OCI-LY3 (cell line): ENCODE measurements around the gene SDK1.

Experiments used
- H2AFZ ChIP-seq: fragments of 200-600, 300-600 bp; shearing (Covaris generic); 2 replicates; pipeline ENCODE4 v1.6.0; 2014; ENCODE audit warnings: antibody characterized with exemption, low read depth, low read length
- H3K27ac ChIP-seq: fragments of 200-600, 300-600 bp; sonication (generic); 2 replicates; pipeline ENCODE4 v1.5.1; 2014; ENCODE audit warnings: mild to moderate bottlenecking, low read length, moderate library complexity, mixed read lengths
- H3K27me3 ChIP-seq: fragments of 200-600, 300-600 bp; sonication (generic); 2 replicates; pipeline ENCODE4 v1.6.1; 2014; ENCODE audit warnings: low read depth, low read length, mixed read lengths
- H3K36me3 ChIP-seq: fragments of 200-600, 300-600 bp; sonication (generic); replicated peaks from 2 replicates; pipeline ENCODE3; 2014; ENCODE audit warnings: low read depth, low read length, mixed read lengths
- H3K4me1 ChIP-seq: fragments of 300-600, 200-600 bp; sonication (generic); 2 replicates; pipeline ENCODE4 v1.6.1; 2014; ENCODE audit warnings: low read length, mixed read lengths
- H3K4me2 ChIP-seq: fragments of 200-600, 300-600 bp; sonication (generic); 2 replicates; pipeline ENCODE4 v1.6.1; 2014; ENCODE audit warnings: low read length, mixed read lengths
- H3K4me3 ChIP-seq: fragments of 300-600, 200-600 bp; sonication (generic); 2 replicates; pipeline ENCODE4 v1.5.1; 2014; ENCODE audit warnings: antibody characterized with exemption, mild to moderate bottlenecking, low read length, moderate library complexity
- H3K79me2 ChIP-seq: fragments of 300-600, 200-600 bp; shearing (Covaris generic); 2 replicates; pipeline ENCODE4 v1.6.1; 2014; ENCODE audit warnings: mild to moderate bottlenecking, low read length, mixed read lengths
- H3K9ac ChIP-seq: fragments of 300-600, 200-600 bp; shearing (Covaris generic); 2 replicates; pipeline ENCODE4 v1.6.0; 2014; ENCODE audit warnings: mild to moderate bottlenecking, low read length, moderate library complexity
- H3K9me3 ChIP-seq: fragments of 200-600, 300-600 bp; shearing (Covaris generic); 2 replicates; pipeline ENCODE4 v1.6.1; 2014; ENCODE audit warnings: low read length, mixed read lengths; ENCODE audit not compliant: insufficient read depth
- H4K20me1 ChIP-seq: fragments of 200-600, 300-600 bp; sonication (generic); 2 replicates; pipeline ENCODE4 v1.6.1; 2016; ENCODE audit warnings: low read length, mixed read lengths; ENCODE audit not compliant: insufficient read depth
- EZH2phosphoT487 ChIP-seq: fragments of 200-600 bp; shearing (Covaris generic); IDR thresholded peaks from 2 replicates; pipeline ENCODE4 v1.6.1; 2018; ENCODE audit warnings: antibody characterized with exemption, mixed run types, low read depth
- TF ChIP-seq, protein P1 (sequence below): fragments of 200-600, 300-600 bp; sonication (generic); IDR thresholded peaks from 2 replicates; pipeline ENCODE4 v1.5.1; 2014; ENCODE audit warnings: antibody characterized with exemption, low read length, low read depth

SDK1 gene

DNA sequence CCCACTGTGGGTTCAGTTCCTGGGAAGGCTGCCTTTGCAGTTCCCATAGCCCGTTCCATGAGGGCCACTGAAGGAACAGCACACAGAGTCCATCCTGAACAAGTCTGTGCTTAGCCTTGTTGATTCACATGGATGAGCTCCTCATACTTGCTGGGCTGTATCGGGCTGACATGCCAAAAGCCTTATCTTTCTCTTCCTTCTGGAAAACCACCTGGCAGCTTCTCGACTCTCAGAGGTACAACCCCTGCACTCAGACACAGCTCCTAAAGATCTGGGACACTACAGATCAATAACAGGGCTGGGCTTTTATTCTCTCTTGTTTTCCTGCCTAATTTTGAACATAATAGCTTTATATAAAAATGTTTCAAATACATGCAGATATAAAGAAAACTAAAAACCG lies 667.2 kb downstream of the SDK1 start:
- H3K36me3 ChIP-seq: no peaks in the 10 kb centered on the region
- H3K27me3 ChIP-seq: no peaks in the 10 kb centered on the region

DNA sequence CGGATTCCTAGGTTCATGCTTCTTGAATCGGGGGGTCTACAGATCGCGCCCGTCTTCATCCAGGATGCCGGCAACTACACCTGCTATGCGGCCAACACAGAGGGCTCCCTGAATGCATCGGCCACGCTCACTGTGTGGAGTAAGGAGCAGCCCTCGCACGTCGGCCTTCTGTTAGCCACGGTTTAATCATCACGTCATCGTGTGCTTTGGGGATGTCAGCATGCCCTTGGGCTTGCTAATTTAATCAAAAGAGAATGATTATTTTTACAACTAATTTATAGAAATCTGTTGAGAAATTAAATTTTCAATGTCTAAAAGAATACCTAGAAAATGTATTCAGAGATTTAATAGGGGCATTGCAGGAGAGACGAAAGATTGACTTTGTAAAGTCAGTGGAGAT lies 668.2 kb downstream of the SDK1 start:
- Histone ChIP-seq H3K4me3 (no peak overlapping the region), H3K4me2 (no peak overlapping the region), H3K9ac (no peak overlapping the region), H3K27me3 (no peaks in the 10 kb centered on the region), H3K79me2 (no peaks in the 10 kb centered on the region), H3K4me1 (no peaks in the 10 kb centered on the region), H2AFZ (no peak overlapping the region), H3K27ac (no peak overlapping the region), H3K9me3 (no peaks in the 10 kb centered on the region), H4K20me1 (no peaks in the 10 kb centered on the region), H3K36me3 (no peaks in the 10 kb centered on the region)
- TF ChIP-seq, protein P1, sequence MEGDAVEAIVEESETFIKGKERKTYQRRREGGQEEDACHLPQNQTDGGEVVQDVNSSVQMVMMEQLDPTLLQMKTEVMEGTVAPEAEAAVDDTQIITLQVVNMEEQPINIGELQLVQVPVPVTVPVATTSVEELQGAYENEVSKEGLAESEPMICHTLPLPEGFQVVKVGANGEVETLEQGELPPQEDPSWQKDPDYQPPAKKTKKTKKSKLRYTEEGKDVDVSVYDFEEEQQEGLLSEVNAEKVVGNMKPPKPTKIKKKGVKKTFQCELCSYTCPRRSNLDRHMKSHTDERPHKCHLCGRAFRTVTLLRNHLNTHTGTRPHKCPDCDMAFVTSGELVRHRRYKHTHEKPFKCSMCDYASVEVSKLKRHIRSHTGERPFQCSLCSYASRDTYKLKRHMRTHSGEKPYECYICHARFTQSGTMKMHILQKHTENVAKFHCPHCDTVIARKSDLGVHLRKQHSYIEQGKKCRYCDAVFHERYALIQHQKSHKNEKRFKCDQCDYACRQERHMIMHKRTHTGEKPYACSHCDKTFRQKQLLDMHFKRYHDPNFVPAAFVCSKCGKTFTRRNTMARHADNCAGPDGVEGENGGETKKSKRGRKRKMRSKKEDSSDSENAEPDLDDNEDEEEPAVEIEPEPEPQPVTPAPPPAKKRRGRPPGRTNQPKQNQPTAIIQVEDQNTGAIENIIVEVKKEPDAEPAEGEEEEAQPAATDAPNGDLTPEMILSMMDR: no peak
- TF ChIP-seq EZH2phosphoT487: no peak

More for the DNA sequence above, 667.2 kb downstream of the SDK1 start:
- H3K79me2 ChIP-seq: no peaks in the 10 kb centered on the region
- H4K20me1 ChIP-seq: no peaks in the 10 kb centered on the region
- TF ChIP-seq, protein P1: no peak
- TF ChIP-seq EZH2phosphoT487: no peak
- H3K9me3 ChIP-seq: no peaks in the 10 kb centered on the region
- H3K4me2 ChIP-seq: no peak overlapping the region
- no peak overlapping the region for H3K4me3 ChIP-seq
- no peak overlapping the region for H3K27ac ChIP-seq
- no peaks in the 10 kb centered on the region for H3K4me1 ChIP-seq
- no peak overlapping the region for H3K9ac ChIP-seq
- H2AFZ ChIP-seq: no peak overlapping the region

DNA sequence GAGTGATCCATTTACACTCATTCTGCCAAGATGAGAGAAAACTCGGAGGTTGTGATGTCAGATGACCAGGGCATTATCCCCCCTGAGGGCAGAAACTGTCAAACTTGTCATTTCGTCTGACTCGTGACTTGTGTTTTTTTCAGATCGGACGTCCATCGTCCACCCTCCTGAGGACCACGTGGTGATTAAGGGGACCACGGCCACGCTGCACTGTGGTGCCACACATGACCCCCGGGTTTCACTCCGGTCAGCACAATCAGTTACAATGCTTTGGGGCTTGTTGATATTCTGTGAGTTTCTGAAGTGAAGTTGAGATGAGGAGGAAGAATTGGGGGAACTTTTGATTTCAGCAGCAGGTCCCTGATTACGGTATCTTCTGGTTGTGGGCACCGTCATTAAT lies 670.3 kb downstream of the SDK1 start:
- H3K27ac ChIP-seq: no peak overlapping the region

DNA sequence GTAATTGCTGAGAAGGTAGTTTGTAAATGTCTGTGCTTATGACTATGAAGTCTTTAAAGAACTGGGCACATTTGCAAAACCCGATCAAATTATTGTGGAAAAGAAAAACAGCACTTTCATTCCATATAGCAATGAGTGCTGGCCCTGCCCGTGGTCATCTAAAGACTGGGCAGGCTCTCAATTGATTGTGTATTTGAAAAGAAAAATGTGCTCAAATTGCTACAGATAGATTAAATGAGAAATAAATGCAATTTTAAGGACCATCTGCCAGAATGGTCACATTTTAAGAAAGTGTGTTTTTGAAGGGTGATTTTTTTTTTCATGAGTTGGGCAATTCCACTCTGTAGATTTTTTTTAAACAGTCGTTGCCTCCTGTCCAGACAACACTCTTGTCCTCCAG lies 672.2 kb downstream of the SDK1 start:
- TF ChIP-seq, protein P1: no peak
- TF ChIP-seq EZH2phosphoT487: no peak
- Histone ChIP-seq H3K4me1 (no peaks in the 10 kb centered on the region), H3K9ac (no peak overlapping the region), H3K4me2 (no peak overlapping the region), H3K27me3 (no peaks in the 10 kb centered on the region), H3K27ac (no peak overlapping the region), H3K36me3 (no peaks in the 10 kb centered on the region), H4K20me1 (no peaks in the 10 kb centered on the region), H2AFZ (no peak overlapping the region), H3K79me2 (no peaks in the 10 kb centered on the region), H3K9me3 (no peaks in the 10 kb centered on the region), H3K4me3 (no peak overlapping the region)

More for the DNA sequence above, 670.3 kb downstream of the SDK1 start:
- Histone ChIP-seq H2AFZ (no peak overlapping the region), H3K4me3 (no peak overlapping the region), H4K20me1 (no peaks in the 10 kb centered on the region), H3K9me3 (no peaks in the 10 kb centered on the region), H3K4me2 (no peak overlapping the region), H3K4me1 (no peaks in the 10 kb centered on the region), H3K9ac (no peak overlapping the region), H3K27me3 (no peaks in the 10 kb centered on the region), H3K36me3 (no peaks in the 10 kb centered on the region), H3K79me2 (no peaks in the 10 kb centered on the region)
- TF ChIP-seq, protein P1: no peak
- no peak for TF ChIP-seq EZH2phosphoT487
